Fibroblast of peridontal ligament (primary cell): ENCODE data around the gene SF3B3.
"Not testable (repeated sequence)": the region's sequence is repeated elsewhere in the genome, so short reads cannot be mapped to it uniquely, and the experiment has no call there.

ENCODE experiments used
- DNase-seq: peaks from one replicate; pipeline ENCODE4 v3.0.0-alpha.2; 2010; ENCODE audit errors: extremely low read depth

Gene SF3B3

DNA sequence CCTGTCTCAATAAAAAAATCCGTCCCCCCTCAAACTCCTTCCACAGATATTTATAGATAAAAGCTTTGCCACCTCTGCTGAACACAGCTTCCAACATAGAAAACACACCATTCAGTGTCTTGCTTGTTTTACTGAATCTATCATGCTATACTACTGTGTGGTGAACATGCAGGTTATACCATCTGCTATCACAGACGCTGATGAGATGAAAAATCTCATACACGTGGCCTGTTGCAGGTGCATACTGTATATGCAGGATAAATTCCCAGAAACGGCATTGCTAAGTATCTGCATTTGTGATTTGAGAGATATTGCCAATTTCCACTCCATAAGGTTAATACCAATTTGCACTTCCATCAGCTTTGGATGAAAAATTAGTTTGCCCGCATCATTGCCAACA lies 92.3 kb downstream of the SF3B3 start:
- DNase-seq: no peak

DNA sequence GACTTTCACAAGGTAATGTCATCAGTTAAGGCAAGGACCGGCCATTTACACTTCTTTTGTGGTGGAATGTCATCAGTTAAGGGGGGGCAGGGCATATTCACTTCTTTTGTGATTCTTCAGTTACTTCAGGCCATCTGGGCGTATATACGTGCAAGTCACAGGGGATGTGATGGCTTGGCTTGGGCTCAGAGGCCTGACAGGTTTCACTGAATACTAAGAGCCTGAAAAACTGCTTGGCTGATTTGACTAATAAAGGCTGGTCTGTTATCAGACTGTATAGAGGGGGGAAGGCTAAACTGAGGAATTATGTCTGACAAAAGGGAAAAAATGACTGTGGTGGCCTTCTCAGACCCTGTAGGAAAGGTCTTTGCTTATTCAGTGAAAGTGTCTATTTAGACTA lies 98.2 kb downstream of the SF3B3 start:
- not testable (repeated sequence) for DNase-seq
